Renal pelvis (tissue), 4 donors: Measurements from ENCODE around the gene ATIC. TPM values are rescaled to one million over a fixed set of nuclear protein-coding genes. Genes with fewer than 3 reads are reported as not detected.
"Not testable (repeated sequence)": the region's sequence is repeated elsewhere in the genome, so short reads cannot be mapped to it uniquely, and the experiment has no call there.

Source experiments
- DNase-seq: peaks from one replicate; pipeline ENCODE4 v3.0.0-alpha.2; 2013
- polyA plus RNA-seq, 3 donors: library from polyadenylated mRNA; unstranded; fragments of 120-200 nt; gene quantifications; one replicate each; pipeline ENCODE4 v1.2.1, GENCODE V29; 2013; ENCODE audit not compliant: insufficient read length in 3 of 3

Gene ATIC
- polyA plus RNA-seq, 3 donors = 110 to 134 (median 133) TPM

- DNase-seq = no peak
These were observed 12.5 kb upstream of the ATIC start for GRCh38 chr2:215299337-215299859.

DNA sequence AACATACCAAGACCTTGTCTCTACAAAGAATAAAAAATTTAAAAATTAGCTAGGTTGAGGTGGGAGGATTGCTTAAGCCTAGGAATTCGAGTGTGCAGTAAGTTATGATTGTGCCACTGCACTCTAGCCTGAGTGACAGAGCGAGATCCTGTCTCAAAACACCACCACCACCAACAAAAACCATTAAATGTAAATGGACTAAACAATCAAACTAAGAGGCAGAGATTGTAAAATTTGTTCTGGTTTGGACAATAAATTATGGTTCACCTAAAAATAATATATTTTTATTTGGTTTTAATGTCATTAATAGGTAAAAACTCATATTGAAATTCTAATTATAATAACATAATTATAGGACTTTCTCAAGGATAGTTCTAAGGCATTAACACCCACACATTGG lies 9.9 kb upstream of the ATIC start:
- no peak for DNase-seq

DNA sequence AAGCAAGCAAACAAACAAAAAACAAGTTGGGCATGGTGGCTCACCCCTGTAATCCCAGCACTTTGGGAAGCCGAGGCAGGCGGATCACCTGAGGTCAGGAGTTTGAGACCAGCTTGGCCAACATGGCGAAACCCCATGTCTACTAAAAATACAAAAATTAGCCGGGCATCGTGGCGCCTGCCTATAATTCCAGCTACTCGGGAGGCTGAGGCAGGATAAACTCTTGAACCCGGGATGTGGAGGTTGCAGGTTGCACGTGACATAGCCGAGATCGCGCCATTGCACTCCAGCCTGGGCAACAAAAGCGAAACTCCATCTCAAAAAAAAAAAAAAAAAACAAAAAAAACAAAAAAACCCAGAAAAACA lies 617 bp upstream of the ATIC start:
- DNase-seq = not testable (repeated sequence)

DNA sequence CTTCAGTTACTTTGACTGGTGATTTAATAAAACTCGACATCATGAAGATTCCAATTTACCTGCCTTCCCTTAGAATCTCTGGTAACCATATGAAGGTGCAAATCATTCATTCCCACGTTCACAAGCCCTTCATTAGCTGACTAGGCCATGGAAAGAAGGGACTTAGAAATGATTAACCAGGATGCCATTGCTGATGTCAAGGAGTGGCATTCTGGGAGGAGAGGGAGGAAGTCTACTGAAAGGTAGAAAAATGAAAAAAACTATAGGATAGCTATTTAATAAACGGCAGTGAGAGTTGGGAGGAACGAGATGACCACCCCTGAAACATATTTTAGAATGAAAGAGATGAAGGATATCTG lies 1.4 kb downstream of the ATIC start:
- DNase-seq = no peak

GRCh38 chr2:215314896-215315295 lies 3.0 kb downstream of the ATIC start:
- DNase-seq = no peak

- no peak for DNase-seq
These were observed 3.4 kb downstream of the ATIC start for GRCh38 chr2:215315301-215315700.

- DNase-seq = no peak
These were observed 4.5 kb downstream of the ATIC start for GRCh38 chr2:215316336-215316735.

DNA sequence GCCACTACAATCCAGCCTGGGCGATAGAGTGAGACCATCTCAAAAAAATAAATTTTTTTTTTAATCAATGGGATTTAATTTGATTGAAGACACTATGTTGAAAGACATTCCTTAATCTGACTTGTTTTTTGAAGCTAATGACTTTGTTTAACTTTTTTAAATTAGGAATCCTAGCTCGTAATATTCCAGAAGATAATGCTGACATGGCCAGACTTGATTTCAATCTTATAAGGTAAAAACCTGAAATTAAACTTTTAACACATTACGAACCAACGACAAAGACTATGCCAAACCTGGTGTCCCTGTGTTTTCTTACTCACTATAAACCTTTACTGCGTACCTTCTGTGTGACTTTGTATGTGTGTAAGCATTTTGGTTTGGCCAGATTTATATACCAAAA lies 7.6 kb downstream of the ATIC start:
- DNase-seq = no peak

GRCh38 chr2:215320102-215320501 lies 8.2 kb downstream of the ATIC start:
- no peak for DNase-seq

DNA sequence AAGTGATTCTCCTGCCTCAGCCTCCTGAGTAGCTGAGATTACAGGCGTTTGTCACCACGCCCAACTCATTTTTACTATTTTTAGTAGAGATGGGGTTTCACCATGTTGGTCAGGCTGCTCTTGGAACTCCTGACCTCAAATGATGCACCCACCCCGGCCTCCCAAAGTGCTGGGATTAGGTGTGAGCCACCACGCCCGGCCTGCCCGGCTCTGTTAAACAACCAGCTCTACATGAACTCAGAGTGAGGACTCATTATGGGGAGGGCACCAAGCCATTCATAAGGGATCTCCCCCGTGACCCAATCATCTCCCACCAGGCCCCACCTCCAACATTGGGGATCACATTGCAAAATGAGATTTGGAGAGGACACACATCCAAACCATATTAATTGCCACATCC lies 8.8 kb downstream of the ATIC start:
- DNase-seq = no peak

- DNase-seq = no peak
These were observed 13.0 kb downstream of the ATIC start for GRCh38 chr2:215324811-215325210.

DNA sequence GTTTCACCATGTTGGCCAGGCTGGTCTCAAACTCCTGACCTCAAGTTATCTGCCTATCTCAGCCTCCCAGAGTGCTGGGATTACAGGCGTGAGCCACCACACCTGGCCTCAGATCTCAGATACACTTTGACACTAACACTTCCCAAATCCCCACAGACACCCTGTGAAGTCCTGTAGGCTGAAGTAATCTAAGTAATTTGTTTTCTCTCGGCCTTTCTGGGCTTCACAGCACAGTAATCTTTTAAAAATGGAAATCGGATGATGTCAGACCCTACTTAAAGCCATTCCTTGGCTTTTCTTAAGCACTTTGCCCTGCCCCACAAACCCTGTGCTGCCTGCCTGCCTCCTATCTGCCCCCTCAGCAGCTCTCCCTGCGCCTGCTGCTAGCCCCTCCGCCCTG lies 16.2 kb downstream of the ATIC start:
- no peak for DNase-seq

DNA sequence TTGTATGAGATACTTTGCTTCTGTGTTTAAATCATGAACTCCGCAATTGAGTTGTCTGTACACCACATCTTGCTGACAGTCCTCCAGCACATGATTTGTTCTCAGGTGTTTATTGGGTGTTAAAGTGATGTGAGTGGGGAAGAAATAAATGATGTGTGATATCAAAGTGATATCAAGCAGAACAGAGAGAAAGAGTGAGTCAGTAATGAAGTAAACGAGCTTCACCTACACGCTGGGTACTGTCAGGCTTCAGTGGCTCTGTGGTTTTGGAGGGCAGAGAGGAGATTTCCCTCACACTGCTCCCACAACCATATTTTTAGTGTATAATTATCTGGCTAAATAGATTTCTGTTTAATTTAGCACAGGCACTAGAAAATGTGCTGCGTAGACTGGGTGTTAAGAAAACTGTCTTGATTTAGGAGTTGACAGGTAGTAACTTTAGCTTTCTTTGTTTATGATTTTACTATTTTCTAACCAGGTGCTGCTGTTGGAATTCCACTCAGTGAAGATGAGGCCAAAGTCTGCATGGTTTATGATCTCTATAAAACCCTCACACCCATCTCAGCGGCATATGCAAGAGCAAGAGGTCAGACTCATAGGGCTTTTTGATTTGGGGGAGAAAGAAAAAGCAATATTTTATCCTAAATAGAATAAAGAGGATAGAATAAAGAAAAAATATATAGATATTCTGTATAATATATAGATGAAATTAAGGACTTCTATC lies 21.2 kb downstream of the ATIC start:
- peak; percentile 34 for DNase-seq

DNA sequence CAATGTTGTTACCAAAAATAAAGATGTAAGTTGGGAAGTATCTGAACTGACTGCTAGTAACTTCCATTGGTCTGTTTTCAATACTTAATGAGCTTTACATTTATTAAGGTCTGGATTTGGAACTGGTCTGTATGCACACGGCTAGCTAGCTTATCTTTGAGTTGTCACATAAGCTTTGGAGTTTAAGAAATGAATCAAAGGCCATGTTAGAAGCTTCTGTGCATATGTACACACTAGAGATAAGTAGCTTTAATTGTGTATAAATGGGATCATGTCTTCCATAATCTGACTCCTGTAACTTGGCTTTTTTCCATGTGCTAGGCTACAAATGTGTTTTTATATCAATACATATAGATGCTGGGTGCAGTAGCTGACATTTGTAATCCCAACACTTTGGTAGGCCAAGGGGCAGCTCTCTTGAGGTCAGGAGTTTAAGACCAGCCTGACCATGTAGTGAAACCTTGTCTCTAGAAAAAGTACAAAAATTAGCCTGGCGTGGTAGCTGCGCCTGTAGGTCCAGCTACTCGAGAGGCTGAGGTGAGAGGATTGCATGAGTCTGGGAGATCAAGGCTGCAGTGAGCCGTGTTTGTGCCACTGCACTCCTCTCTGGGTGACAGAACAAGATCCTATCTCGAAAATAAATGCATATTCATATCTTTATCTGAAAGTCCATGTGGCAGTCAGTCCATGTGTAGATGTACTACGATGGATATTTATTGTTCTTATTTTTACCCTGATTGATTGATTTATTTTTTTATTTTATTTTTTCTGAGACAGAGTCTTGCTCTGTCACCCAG lies 27.2 kb downstream of the ATIC start:
- DNase-seq = no peak

DNA sequence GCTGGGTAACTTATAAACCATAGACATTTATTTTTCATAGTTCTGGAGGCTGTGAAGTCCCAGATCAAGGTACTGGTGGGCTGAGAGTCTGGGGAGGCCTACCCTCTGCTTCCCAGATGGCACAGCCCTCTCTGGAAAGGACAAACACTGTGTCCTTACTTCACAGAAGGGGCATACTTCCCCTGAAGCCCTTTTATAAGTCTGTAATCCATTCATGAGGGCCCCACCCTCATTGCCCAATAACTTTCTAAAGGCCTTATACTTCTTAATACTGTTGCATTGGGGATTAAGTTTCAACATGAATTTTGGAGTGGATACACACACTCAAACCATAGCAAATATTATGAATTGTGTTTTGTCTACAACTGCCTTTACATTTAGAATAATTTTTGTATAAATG lies 36.0 kb downstream of the ATIC start:
- DNase-seq = no peak

GRCh38 chr2:215352602-215353001 lies 40.7 kb downstream of the ATIC start:
- DNase-seq = no peak

GRCh38 chr2:215354771-215355695 lies 43.2 kb downstream of the ATIC start:
- DNase-seq = no peak

GRCh38 chr2:215355801-215356200 lies 43.9 kb downstream of the ATIC start:
- no peak for DNase-seq

DNA sequence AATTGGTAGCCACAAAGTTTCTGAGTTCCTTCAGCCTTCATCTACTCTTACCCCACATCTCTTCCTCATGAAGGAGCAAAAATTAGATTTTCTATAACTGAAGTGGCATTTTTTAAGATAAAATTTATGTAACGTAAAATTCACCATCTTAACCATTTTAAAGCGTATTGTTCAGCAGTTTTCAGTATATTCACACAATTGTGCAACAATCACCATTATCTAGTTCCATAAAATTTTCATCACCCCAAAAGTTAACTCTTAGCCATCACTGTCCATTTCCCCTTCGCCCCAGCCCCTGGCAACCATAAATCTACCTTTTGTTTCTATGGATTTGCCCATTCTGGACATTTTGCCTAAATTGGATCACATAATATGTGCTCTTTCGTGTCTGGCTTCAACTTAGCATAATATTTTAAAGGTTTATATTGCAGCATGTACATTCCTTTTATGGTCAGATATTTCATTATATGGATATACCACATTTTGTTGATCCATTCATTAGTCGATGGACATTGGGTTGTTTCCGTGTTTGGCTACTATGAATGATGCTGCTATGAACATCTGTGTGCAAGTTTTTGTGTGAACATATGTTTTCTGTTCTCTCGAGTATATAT lies 44.6 kb downstream of the ATIC start:
- DNase-seq = no peak

DNA sequence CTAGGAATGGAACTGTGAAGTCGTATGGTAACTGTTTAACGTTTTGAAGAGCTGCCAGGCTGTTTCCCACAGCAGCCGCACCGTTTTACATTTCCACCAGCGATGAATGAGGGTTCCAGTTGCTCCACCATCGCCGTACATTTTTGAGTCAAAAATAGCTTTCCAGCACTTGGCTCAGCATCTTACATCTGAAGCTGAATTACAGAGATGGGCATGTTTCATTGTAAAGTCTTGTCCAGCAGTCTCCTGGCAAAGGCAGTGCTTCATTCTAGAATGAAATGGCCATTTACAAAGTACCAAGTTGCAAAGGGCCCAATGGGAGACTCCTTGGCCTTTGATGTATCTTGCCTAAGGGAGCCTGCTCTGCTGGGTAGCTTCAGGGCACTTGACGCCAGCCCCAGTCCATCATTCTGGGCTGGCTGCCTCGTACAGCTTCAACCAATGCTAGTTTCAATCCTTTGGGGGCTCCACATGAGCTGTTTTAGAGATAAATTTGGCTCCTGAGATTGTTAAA lies 45.1 kb downstream of the ATIC start:
- DNase-seq = no peak

DNA sequence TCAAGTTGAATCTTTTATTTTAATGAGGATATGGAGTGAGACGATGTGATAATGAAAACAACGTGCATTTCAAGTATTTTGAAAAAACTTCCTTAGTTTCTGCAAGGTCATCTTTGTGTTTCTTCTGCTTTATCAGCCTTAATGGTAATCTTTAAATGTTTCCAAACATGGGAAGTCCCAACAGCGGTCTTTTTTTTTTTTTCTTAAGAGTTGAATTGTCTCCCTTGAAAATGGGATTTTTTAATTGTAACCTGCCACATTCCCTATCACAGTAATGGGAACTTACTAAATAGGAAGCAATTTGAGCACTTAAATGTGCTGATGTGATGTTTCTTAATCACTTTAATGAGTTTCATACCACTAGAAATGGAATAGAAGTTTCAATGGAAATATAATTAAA lies 45.8 kb downstream of the ATIC start:
- DNase-seq = no peak
